ENCODE measurements around the gene KDF1.

Gene KDF1

GRCh38 chr1:26998429-26999300 is 38.4 kb upstream of the KDF1 start:
- H3K27ac ChIP-seq, result peak overlapping the region; percentile 71; the same call in 1 of the 2 replicates
- no peak for TF ChIP-seq ZFX (IDR thresholded peaks at IDR 0.05; ENCODE audit: borderline replicate concordance)
- no peak for TF ChIP-seq CTCF (IDR thresholded peaks at IDR 0.05)

GRCh38 chr1:26996665-26997064 is 36.4 kb upstream of the KDF1 start:
- peak overlapping the region; percentile 71 for H3K27ac ChIP-seq
- TF ChIP-seq ZFX (IDR thresholded peaks at IDR 0.05; ENCODE audit: borderline replicate concordance) (no peak), CTCF (IDR thresholded peaks at IDR 0.05) (no peak)

- peak overlapping the region; percentile 71 for H3K27ac ChIP-seq
- no peak for TF ChIP-seq CTCF (IDR thresholded peaks at IDR 0.05)
- no peak for TF ChIP-seq ZFX (IDR thresholded peaks at IDR 0.05; ENCODE audit: borderline replicate concordance)
Observed at GRCh38 chr1:26996024-26996423, 35.8 kb upstream of the KDF1 start.

GRCh38 chr1:26994787-26995517 is 34.7 kb upstream of the KDF1 start:
- TF ChIP-seq CTCF (IDR thresholded peaks at IDR 0.05) (no peak), ZFX (IDR thresholded peaks at IDR 0.05; ENCODE audit: borderline replicate concordance) (no peak)
- H3K27ac ChIP-seq, result peak overlapping the region; percentile 71

GRCh38 chr1:26994020-26994786 is 33.9 kb upstream of the KDF1 start:
- TF ChIP-seq CTCF (IDR thresholded peaks at IDR 0.05), result no peak
- TF ChIP-seq ZFX (IDR thresholded peaks at IDR 0.05; ENCODE audit: borderline replicate concordance), result no peak
- H3K27ac ChIP-seq, result peak overlapping the region; percentile 71

GRCh38 chr1:26993237-26994019 is 33.2 kb upstream of the KDF1 start, which contains the start of gene TRNP1:
TSS of gene TRNP1 (plus strand) at chr1:26993692. CDS start at chr1:26993787, 95 bp downstream.
- TF ChIP-seq CTCF (IDR thresholded peaks at IDR 0.05) (no peak), ZFX (IDR thresholded peaks at IDR 0.05; ENCODE audit: borderline replicate concordance) (no peak)
- peak within 1 kb of the TSS; percentile 71 for H3K27ac ChIP-seq

All from 22Rv1 (cell line).